Stimulated activated effector memory CD8-positive, alpha-beta T cell treated with anti-CD3 and anti-CD28 coated beads, Interleukin-12 subunit alpha, Interleukin-12 subunit beta, amount 100 ng/mL, for 72 hours (primary cell): ENCODE data around the gene GGTA1.

Experiments
- ATAC-seq: fragments of 150-1000 bp; cut with Tn5 transposase; 2 replicates; pipeline ENCODE4 v1.10.0; 2021
- DNase-seq, 2 donors: peaks; one replicate each; pipeline ENCODE4 v3.0.0; 2021 to 2022; ENCODE audit warnings: low spot score in 2 of 2
- H3K27ac Mint-ChIP-seq: one replicate; pipeline ENCODE4 v1.8.0; 2022; ENCODE audit warnings: mild to moderate bottlenecking, mixed read lengths
- H3K36me3 Mint-ChIP-seq: one replicate; pipeline ENCODE4 v1.8.0; 2022; ENCODE audit warnings: mild to moderate bottlenecking, mixed read lengths
- H3K4me1 Mint-ChIP-seq: one replicate; pipeline ENCODE4 v1.8.0; 2022; ENCODE audit warnings: mixed read lengths
- H3K4me3 Mint-ChIP-seq: one replicate; pipeline ENCODE4 v1.8.0; 2022; ENCODE audit warnings: mild to moderate bottlenecking, mixed read lengths
- H3K9me3 Mint-ChIP-seq: one replicate; pipeline ENCODE4 v1.8.0; 2022; ENCODE audit warnings: mixed read lengths

The GGTA1 gene

DNA sequence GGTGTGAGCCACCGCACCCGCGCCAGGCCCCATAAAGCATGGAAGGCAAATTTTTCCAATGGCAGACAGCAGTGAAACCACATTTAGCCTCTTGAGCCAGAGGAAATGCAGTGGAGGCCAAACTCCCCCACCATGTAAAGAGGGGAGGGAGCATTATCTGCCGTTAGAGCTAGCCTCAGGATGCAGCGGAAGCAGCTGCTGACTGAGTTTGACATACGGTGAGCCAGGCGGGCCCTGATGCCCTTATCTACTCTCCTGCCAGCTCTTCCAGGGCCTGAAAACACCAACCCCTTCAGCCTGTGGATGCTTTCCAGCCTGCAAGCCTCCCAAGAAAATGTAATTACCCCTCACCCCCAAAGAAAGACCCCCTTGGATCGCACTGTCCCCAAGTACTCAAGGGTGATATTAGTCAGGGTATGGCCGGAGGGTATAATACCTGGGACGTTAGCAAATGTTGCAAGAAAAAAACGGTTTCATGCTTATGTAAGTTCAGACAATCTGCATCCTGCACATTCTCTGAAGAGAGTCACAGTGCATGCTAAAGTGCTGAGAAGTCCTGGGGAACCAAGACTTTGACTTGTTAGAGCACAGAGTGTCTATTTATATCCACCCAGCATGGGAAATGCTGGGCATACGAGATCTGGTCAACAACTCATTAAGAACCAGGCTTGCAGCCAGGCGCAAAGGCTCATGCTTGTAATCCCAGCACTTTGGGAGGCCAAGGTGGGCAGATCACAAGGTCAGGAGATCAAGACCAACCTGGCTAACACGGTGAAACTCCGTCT is 11.3 kb upstream of the GGTA1 start:
- H3K4me1 Mint-ChIP-seq = no peaks in the 10 kb centered on the region
- ATAC-seq = no peak
- DNase-seq = no peak

DNA sequence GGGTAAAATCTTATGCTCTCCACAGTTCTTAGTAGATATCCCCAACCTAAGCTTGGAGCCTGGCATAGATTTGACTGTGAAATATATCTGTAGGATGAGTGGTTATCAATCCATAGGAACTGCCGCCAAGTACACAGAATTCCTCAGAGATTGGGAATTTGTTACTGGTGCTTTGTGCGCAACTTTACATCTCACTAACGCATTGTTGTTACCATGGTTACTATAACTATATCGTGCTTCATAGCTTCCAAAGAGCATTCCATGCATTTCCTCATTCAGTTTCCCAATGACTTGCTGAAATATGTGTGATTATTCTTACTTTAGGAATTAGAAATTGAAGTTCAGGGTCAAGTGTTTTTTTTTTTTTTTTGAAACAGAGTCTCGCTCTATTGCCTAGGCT is 9.5 kb upstream of the GGTA1 start:
- Mint-ChIP-seq H3K9me3 (no peaks in the 10 kb centered on the region), H3K4me1 (no peaks in the 10 kb centered on the region), H3K27ac (no peak overlapping the region), H3K4me3 (no peak overlapping the region), H3K36me3 (no peaks in the 10 kb centered on the region)
- no peak for DNase-seq
- ATAC-seq = no peak

More for the DNA sequence above, 11.3 kb upstream of the GGTA1 start:
- H3K36me3 Mint-ChIP-seq = no peaks in the 10 kb centered on the region
- H3K27ac Mint-ChIP-seq = no peak overlapping the region
- H3K9me3 Mint-ChIP-seq = no peaks in the 10 kb centered on the region
- H3K4me3 Mint-ChIP-seq = no peak overlapping the region

DNA sequence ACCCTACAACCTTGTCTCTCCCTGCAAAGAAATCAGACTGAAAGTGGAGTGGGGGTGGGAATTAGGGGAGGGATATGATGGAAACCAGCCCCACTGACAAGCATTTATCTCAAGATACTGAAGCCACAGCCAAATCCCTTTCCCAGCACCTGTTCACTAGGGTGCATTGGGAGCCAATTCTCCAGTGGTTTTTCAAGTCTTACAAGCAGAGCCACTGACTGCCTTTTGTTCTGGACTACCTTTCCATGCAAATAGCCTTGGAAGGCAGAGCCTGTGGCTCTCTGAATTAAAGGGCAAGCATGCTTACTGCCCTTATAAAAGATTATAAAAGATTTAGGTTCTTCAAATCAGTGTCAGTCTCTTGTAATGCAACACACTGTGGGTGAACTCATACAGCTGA is 8.8 kb upstream of the GGTA1 start:
- Mint-ChIP-seq H3K9me3 (no peaks in the 10 kb centered on the region), H3K4me1 (no peaks in the 10 kb centered on the region), H3K36me3 (no peaks in the 10 kb centered on the region), H3K27ac (no peak overlapping the region), H3K4me3 (no peak overlapping the region)
- ATAC-seq (no peak), DNase-seq (no peak)

DNA sequence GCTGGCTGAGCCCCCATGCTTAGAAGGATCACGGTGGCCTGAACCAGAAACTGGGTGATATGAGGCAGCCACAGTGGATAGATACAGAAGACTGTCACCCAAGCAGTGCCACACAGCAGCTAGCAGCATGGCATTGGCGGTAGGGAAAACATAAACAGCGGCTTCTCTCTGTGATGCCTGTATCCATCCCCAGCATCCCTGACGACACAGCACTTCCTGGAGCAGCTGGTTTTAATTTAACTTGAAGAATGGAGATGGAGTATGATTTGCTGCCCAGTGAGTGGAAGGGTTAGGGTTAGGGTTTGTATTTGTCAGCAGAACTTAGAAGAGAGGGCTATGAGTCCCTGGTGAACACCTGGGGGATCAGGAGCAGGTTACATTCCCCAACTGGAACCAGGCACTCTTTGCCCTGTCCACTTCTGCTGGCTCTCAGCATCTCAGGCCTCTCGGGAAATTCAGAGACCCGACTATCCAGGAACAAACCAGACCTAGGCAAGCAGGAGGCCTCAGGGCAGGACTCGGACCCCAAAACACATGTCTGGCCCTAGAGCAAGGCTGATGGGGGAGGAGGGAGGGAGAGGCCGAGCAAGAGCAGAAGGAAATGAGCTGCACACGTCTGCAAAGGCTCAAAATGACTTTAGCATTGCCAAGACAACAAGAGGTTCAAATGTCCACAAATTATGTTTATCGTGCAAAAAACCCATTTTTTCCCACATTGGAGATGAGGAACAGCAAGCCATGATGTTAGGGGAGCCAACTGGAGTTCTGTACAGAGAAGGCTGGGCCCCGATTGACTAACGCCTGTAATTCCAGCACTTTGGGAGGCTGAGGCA is 6.5 kb upstream of the GGTA1 start:
- no peak for ATAC-seq
- Mint-ChIP-seq H3K4me1 (no peaks in the 10 kb centered on the region), H3K36me3 (no peaks in the 10 kb centered on the region), H3K4me3 (no peak overlapping the region), H3K9me3 (no peaks in the 10 kb centered on the region), H3K27ac (no peak overlapping the region)
- DNase-seq = no peak

DNA sequence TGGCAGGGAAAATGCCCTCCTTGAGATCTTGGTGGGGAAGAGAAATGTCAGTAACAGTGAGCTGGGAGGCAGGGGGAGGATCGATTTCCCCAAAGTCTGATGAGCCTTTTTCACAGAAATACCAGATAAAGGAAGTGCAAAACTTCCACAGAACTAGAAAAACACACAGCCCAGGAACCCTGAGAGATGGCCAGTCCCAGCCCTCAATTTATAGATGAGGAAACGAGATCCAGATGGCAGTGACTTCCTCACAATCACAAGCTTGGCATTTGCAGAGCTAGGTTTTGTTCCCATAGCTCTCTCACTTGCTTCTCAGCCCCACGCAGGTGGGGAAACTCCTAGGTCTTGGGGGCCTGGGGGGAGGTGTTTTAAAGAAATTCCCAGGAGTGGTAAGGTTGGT is 3.8 kb upstream of the GGTA1 start:
- no peak overlapping the region for H3K4me3 Mint-ChIP-seq
- DNase-seq (no peak), ATAC-seq (no peak)
- H3K36me3 Mint-ChIP-seq = no peaks in the 10 kb centered on the region
- peaks cover 14% of the 10 kb centered on the region for H3K4me1 Mint-ChIP-seq
- no peak overlapping the region for H3K27ac Mint-ChIP-seq
- no peaks in the 10 kb centered on the region for H3K9me3 Mint-ChIP-seq

DNA sequence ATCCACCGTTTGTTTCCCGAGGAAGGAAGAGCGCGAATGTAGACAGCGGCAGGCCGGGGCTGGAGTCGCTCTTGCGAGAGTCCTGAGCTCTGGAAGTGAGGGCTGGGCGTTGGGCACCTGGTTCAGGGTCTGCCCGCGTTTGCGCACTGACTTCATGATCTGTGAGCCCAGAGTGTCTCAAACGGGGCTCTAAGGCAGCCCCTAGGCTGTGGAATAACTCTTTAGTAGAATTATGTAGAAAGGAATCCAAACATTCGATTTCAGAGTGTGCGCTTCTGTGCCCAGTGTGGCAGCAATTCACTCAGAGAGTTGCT is 478 bp upstream of the GGTA1 start:
- Mint-ChIP-seq H3K27ac (no peak overlapping the region), H3K4me1 (peaks cover 20% of the 10 kb centered on the region), H3K36me3 (no peaks in the 10 kb centered on the region), H3K9me3 (peaks cover 5% of the 10 kb centered on the region), H3K4me3 (peak overlapping the region; percentile 75)
- no peak for DNase-seq
- ATAC-seq = no peak

DNA sequence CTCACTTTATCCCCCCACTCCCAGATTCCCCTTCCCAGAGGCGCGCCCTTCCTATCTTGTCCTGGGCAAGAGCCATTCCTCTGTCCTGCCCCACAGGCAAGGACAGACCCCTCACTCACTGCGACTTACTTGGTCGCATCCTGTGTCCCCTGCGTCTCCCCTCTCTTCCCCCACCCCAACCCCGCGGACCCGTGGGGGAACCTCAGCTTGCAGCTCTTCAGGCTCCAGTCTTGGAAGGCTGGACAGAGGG is 542 bp downstream of the GGTA1 start:
- no peak overlapping the region for H3K27ac Mint-ChIP-seq
- H3K4me3 Mint-ChIP-seq = peak overlapping the region; percentile 75
- peaks cover 5% of the 10 kb centered on the region for H3K9me3 Mint-ChIP-seq
- DNase-seq (peak; percentile 3 to 53), ATAC-seq (peak; percentile 4)
- H3K36me3 Mint-ChIP-seq = no peaks in the 10 kb centered on the region
- peaks cover 21% of the 10 kb centered on the region for H3K4me1 Mint-ChIP-seq

DNA sequence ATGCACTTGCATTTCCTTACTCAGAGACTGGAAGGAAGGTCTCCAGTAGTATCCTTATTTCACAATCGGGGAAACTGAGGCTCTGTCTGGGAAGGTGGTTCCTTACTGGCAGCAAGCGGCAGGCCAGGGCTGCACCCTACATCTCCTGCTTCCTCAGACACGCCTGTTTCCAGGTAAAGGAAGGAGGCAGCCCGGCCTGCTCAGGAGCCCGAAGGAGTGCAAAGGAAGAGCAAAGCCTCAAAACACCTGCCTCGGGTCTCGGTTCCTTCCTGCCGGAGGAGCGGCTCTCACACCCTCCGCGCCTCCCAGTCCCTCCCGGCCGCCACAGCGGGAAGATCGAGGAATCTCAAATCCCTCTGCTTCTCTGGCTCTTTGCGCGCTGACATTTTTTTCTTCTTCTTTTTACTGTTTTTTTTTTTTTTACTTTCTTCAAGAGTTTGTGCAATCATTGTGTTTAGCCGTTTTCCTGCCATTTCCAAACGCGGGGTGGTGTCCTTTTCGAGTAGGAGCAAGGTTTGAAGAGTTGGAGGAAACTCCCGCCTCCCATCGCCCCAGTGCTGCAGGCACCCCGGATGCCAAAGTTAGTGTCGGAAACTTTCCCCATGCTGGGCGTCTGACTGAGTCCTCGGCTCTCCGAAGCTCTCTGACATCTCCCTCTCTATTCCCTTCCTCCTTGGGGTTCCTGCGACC is 1.0 kb downstream of the GGTA1 start:
- H3K9me3 Mint-ChIP-seq = peaks cover 5% of the 10 kb centered on the region
- peak overlapping the region; percentile 75 for H3K4me3 Mint-ChIP-seq
- peaks cover 25% of the 10 kb centered on the region for H3K4me1 Mint-ChIP-seq
- ATAC-seq (peak; percentile 43), DNase-seq (no peak)
- no peaks in the 10 kb centered on the region for H3K36me3 Mint-ChIP-seq
- no peak overlapping the region for H3K27ac Mint-ChIP-seq

DNA sequence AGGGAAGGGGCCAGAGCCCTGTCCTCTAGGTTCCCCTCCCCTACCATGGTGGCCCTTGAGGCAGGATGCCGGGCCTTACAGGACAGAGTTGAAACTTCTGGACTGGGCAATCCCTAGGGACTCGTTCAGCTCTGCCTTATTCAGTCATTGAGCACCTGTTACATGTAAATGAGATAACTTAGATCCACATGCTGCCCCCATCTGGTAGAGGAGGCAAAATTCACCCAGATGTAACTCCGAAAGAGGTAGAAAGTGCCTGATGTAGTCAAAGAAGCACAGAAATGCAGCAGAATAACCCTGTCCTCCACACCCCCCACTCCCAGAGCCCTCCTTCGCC is 1.5 kb downstream of the GGTA1 start:
- H3K36me3 Mint-ChIP-seq = no peaks in the 10 kb centered on the region
- ATAC-seq (peak; percentile 77), DNase-seq (peak; percentile 22 to 74)
- H3K27ac Mint-ChIP-seq = no peak overlapping the region
- peak overlapping the region; percentile 75 for H3K4me3 Mint-ChIP-seq
- H3K4me1 Mint-ChIP-seq = peaks cover 25% of the 10 kb centered on the region
- H3K9me3 Mint-ChIP-seq = peaks cover 5% of the 10 kb centered on the region

DNA sequence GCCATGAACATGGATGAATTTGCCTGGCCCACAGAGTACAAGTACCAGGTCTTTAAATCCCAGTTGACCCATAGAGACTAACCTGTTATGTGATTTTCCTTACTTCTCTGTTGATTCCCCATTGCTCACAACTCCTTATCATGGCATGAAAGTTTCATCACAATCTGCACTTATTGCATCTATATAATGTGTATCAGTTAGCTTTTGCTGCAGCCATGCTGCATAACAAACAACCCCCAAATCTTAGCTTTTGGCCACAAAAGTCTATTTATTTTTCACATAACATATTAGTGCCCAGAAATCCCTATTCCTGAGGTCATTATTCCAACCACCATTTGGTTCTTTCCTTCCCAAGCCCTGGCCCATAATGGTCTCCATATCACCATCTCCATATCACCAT is 3.7 kb downstream of the GGTA1 start:
- H3K4me3 Mint-ChIP-seq = no peak overlapping the region
- H3K27ac Mint-ChIP-seq = no peak overlapping the region
- peaks cover 25% of the 10 kb centered on the region for H3K4me1 Mint-ChIP-seq
- no peak for DNase-seq
- H3K9me3 Mint-ChIP-seq = peaks cover 5% of the 10 kb centered on the region
- ATAC-seq = no peak
- no peaks in the 10 kb centered on the region for H3K36me3 Mint-ChIP-seq

DNA sequence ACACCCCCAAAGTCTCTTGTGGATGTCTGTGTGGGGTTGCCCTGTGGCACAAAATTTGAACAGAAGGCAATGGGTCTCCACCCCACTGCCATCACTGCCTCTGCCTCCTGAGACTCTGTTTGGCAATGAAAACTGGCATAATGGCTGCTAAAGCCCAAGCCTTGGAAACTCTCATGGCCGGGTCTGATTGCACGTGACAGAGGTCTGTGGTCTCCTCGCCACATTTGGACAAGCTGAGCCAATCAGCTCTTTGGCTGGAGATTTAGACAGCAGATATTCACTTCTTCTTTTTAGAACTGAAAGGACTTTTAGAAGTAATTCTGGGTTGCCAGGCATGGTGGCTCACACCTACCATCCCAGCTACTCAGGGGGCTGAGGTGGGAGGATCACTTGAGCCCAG is 5.5 kb downstream of the GGTA1 start:
- H3K27ac Mint-ChIP-seq = no peak overlapping the region
- peaks cover 5% of the 10 kb centered on the region for H3K9me3 Mint-ChIP-seq
- DNase-seq (no peak), ATAC-seq (no peak)
- peaks cover 18% of the 10 kb centered on the region for H3K4me1 Mint-ChIP-seq
- no peaks in the 10 kb centered on the region for H3K36me3 Mint-ChIP-seq
- no peak overlapping the region for H3K4me3 Mint-ChIP-seq

DNA sequence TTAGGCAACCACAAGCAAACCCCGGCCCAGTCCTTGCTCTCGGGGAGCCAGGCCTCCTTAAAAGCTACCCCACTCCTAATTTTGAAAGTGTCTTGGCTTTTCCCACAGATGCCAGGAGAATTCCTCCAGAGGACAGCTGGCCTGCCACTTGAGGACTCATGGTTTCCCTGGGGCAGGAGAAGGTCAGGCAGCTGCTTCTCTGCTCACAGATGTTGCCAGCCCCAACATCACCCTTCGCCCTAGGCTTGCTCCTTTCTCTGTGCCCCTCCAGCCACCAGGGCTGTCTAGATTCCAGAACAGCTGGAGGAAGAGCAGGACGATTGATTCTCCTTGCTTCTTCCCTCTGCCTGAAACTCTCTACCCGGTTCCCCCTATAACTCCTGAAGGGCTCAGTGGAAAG is 8.5 kb downstream of the GGTA1 start:
- H3K4me3 Mint-ChIP-seq = no peak overlapping the region
- H3K36me3 Mint-ChIP-seq = no peaks in the 10 kb centered on the region
- no peak for DNase-seq
- ATAC-seq = no peak
- H3K27ac Mint-ChIP-seq = no peak overlapping the region
- peaks cover 2% of the 10 kb centered on the region for H3K9me3 Mint-ChIP-seq
- H3K4me1 Mint-ChIP-seq = peaks cover 4% of the 10 kb centered on the region

DNA sequence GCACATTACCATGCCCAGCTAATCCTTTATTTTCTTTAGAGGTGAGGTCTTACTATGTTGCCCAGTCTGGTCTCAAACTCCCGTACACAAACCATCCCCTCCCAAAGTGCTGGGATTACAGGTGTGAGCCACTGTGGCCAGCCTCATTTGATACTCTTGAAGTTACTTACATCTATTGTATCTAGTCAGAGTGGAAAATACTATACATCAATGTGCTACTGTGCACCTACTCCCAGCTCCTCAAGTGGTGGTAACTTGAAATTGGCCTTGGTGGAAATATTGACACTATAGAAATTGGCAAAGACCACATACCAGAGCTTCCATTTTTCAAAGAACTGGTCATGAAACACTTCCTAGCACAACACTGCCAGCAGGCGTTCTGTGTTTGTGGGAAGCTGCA is 10.3 kb downstream of the GGTA1 start:
- Mint-ChIP-seq H3K9me3 (no peaks in the 10 kb centered on the region), H3K27ac (no peak overlapping the region)
- DNase-seq = no peak

DNA sequence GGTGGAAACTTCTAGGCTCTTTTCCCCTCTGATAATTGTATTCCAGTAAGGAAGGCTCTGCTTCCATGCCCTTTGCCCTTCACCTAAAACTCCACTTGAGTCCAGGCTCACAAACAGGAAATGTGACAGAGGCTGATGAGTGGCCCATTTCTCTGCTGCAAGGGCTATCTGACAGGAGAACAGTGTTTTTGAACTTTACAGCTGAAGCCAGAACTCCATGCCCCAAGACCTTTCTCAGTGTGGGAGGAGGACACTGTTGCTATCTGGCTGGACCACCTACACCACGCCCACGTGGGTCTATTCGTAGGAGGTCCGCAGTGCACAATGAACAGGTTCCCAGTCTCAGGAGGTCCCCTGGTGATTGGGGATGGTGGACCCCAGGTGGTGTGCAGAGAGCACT is 13.6 kb downstream of the GGTA1 start:
- H3K36me3 Mint-ChIP-seq = no peaks in the 10 kb centered on the region
- ATAC-seq = peak; percentile 32
- H3K27ac Mint-ChIP-seq = no peak overlapping the region
- no peak overlapping the region for H3K4me3 Mint-ChIP-seq
- DNase-seq = no peak
- H3K4me1 Mint-ChIP-seq = no peaks in the 10 kb centered on the region
- H3K9me3 Mint-ChIP-seq = no peaks in the 10 kb centered on the region

More for the DNA sequence above, 10.3 kb downstream of the GGTA1 start:
- Mint-ChIP-seq H3K36me3 (no peaks in the 10 kb centered on the region), H3K4me1 (peaks cover 4% of the 10 kb centered on the region), H3K4me3 (no peak overlapping the region)
- ATAC-seq = peak; percentile 48

DNA sequence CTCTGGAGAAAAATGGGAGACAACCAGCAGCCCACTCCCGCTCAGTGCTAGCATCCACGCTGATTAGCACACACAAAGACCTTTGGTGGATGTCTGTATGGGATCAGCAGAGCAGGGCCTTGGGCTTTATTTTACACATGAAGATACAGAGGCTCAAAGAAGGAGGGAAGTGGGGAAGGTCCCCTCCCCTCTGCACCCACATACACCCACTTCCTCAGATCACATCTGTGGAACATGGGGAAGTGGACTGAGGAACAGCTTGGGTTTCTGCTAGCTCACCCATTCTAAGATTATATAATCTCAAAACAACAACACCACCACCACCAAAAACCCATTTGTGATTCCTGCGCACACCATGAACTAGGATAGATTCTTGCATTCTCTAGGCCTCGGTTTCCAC is 14.0 kb downstream of the GGTA1 start:
- H3K4me3 Mint-ChIP-seq = no peak overlapping the region
- peak; percentile 5 for ATAC-seq
- no peak for DNase-seq
- H3K36me3 Mint-ChIP-seq = no peaks in the 10 kb centered on the region
- H3K9me3 Mint-ChIP-seq = no peaks in the 10 kb centered on the region
- H3K27ac Mint-ChIP-seq = no peak overlapping the region
- no peaks in the 10 kb centered on the region for H3K4me1 Mint-ChIP-seq
